WTC11 (cell line): ENCODE measurements around the gene ANO10. TPM values are rescaled to one million over a fixed set of nuclear protein-coding genes. Genes with fewer than 3 reads are reported as not detected.

Experiments
- ATAC-seq: fragments of 200-7000 bp; cut with Tn5 transposase; 2 replicates; pipeline ENCODE4 v1.10.0; 2021; ENCODE audit warnings: mild to moderate bottlenecking, moderate library complexity
- CTCF ChIA-PET: fragments of 300-600 bp; sonication (Branson Sonifier 250); formaldehyde crosslinking; loops from one replicate; lab custom pipeline; 2021; ENCODE audit warnings: antibody characterized with exemption; lab: Charles Lee
- POLR2A ChIA-PET: fragments of 350-600 bp; sonication (Branson Sonifier 250); formaldehyde crosslinking; loops from one replicate; lab custom pipeline; 2021; ENCODE audit warnings: antibody characterized with exemption; lab: Charles Lee
- DNase-seq: peaks from one replicate; pipeline ENCODE4 v3.0.0; 2021; ENCODE audit warnings: low spot score
- H3K27ac Mint-ChIP-seq: 2 replicates; pipeline ENCODE4 v1.8.0; 2021; ENCODE audit warnings: mixed read lengths
- H3K27me3 Mint-ChIP-seq: 2 replicates; pipeline ENCODE4 v1.8.0; 2021; ENCODE audit warnings: low read depth, mild to moderate bottlenecking, moderate library complexity, mixed read lengths
- H3K36me3 Mint-ChIP-seq: 2 replicates; pipeline ENCODE4 v1.8.0; 2021; ENCODE audit warnings: mixed read lengths
- H3K4me1 Mint-ChIP-seq: 2 replicates; pipeline ENCODE4 v1.8.0; 2022; ENCODE audit warnings: mixed read lengths
- H3K4me3 Mint-ChIP-seq: 2 replicates; pipeline ENCODE4 v1.8.0; 2021; ENCODE audit warnings: mild to moderate bottlenecking, moderate library complexity, mixed read lengths
- H3K9me3 Mint-ChIP-seq: 2 replicates; pipeline ENCODE4 v1.8.0; 2021; ENCODE audit warnings: mixed read lengths
- CREB1 ChIP-seq: sonication (generic); formaldehyde crosslinking; IDR thresholded peaks from 2 replicates; pipeline ENCODE4 v1.8.0; 2023; ENCODE audit warnings: mild to moderate bottlenecking, missing genetic modification reagents
- E2F5 ChIP-seq: sonication (generic); formaldehyde crosslinking; IDR thresholded peaks from 2 replicates; pipeline ENCODE4 v1.8.1; 2022; ENCODE audit warnings: mild to moderate bottlenecking, moderate library complexity, missing genetic modification reagents
- EMX1 ChIP-seq: fragments of 250-450 bp; sonication (Bioruptor Pico); IDR thresholded peaks from 2 replicates; pipeline ENCODE4 v1.8.0; 2021; ENCODE audit warnings: mild to moderate bottlenecking
- ERG ChIP-seq: fragments of 250-450 bp; sonication (Bioruptor Pico); IDR thresholded peaks from 2 replicates; pipeline ENCODE4 v1.8.0; 2021; ENCODE audit warnings: mild to moderate bottlenecking
- GRHL2 ChIP-seq: fragments of 250-450 bp; sonication (Bioruptor Pico); IDR thresholded peaks from 2 replicates; pipeline ENCODE4 v1.8.0; 2022; ENCODE audit warnings: mild to moderate bottlenecking, moderate library complexity; ENCODE audit not compliant: insufficient replicate concordance, severe bottlenecking
- JAZF1 ChIP-seq: fragments of 250-450 bp; sonication (Bioruptor Pico); IDR thresholded peaks from 2 replicates; pipeline ENCODE4 v1.9.0; 2021; ENCODE audit warnings: moderate library complexity, mild to moderate bottlenecking, inconsistent platforms
- JUN ChIP-seq: sonication (generic); formaldehyde crosslinking; IDR thresholded peaks from 2 replicates; pipeline ENCODE4 v1.8.0; 2023; ENCODE audit warnings: mild to moderate bottlenecking, missing genetic modification reagents
- KAT7 ChIP-seq: sonication (generic); formaldehyde crosslinking; IDR thresholded peaks from 2 replicates; pipeline ENCODE4 v1.8.1; 2023; ENCODE audit warnings: missing genetic modification reagents, mild to moderate bottlenecking, borderline replicate concordance
- MXD4 ChIP-seq: fragments of 250-450 bp; sonication (Bioruptor Pico); IDR thresholded peaks from 2 replicates; pipeline ENCODE4 v1.8.0; 2021; ENCODE audit warnings: mild to moderate bottlenecking, moderate library complexity, borderline replicate concordance
- NR2C2 ChIP-seq: sonication (generic); formaldehyde crosslinking; IDR thresholded peaks from 2 replicates; pipeline ENCODE4 v1.8.0; 2022; ENCODE audit warnings: mild to moderate bottlenecking, missing genetic modification reagents
- PRDM15 ChIP-seq: sonication (generic); formaldehyde crosslinking; IDR thresholded peaks from 2 replicates; pipeline ENCODE4 v1.8.0; 2022; ENCODE audit warnings: missing genetic modification reagents
- PREB ChIP-seq: sonication (generic); formaldehyde crosslinking; IDR thresholded peaks from 2 replicates; pipeline ENCODE4 v1.8.1; 2022; ENCODE audit warnings: mild to moderate bottlenecking, missing genetic modification reagents, moderate library complexity, borderline replicate concordance
- RELA ChIP-seq: sonication (generic); formaldehyde crosslinking; IDR thresholded peaks from 2 replicates; pipeline ENCODE4 v1.8.1; 2022; ENCODE audit warnings: missing genetic modification reagents, mild to moderate bottlenecking, borderline replicate concordance
- TCF7 ChIP-seq: sonication (generic); formaldehyde crosslinking; IDR thresholded peaks from 2 replicates; pipeline ENCODE4 v1.8.0; 2022; ENCODE audit warnings: mild to moderate bottlenecking, low read depth, missing genetic modification reagents, moderate library complexity
- TP53 ChIP-seq: sonication (generic); formaldehyde crosslinking; IDR thresholded peaks from 2 replicates; pipeline ENCODE4 v1.8.1; 2023; ENCODE audit warnings: mild to moderate bottlenecking, missing genetic modification reagents
- ZNF232 ChIP-seq: sonication (generic); formaldehyde crosslinking; IDR thresholded peaks from 2 replicates; pipeline ENCODE4 v1.8.0; 2022; ENCODE audit warnings: mild to moderate bottlenecking, missing genetic modification reagents
- ZNF423 ChIP-seq: fragments of 250-450 bp; sonication (Bioruptor Pico); IDR thresholded peaks from 2 replicates; pipeline ENCODE4 v2.1.2; 2022; ENCODE audit warnings: mild to moderate bottlenecking, moderate library complexity
- total RNA-seq: library from RNA; stranded (reverse); gene quantifications from 3 replicates; pipeline ENCODE4 v1.2.3, GENCODE V29; 2021
- TF ChIP-seq, protein P1 (sequence below): sonication (generic); formaldehyde crosslinking; IDR thresholded peaks from 2 replicates; pipeline ENCODE4 v1.8.0; 2023; ENCODE audit warnings: missing genetic modification reagents, mild to moderate bottlenecking, borderline replicate concordance
- TF ChIP-seq, protein P2 (sequence below): fragments of 250-450 bp; sonication (Bioruptor Pico); IDR thresholded peaks from 2 replicates; pipeline ENCODE4 v1.9.0; 2021; ENCODE audit warnings: moderate library complexity, mild to moderate bottlenecking, inconsistent platforms, borderline replicate concordance

Gene ANO10
- total RNA-seq, 1 experiment from 2014 or later = 35.1 TPM

GRCh38 chr3:43417133-43417532, 204.7 kb downstream of the ANO10 start (continued):
- TF ChIP-seq PRDM15 (CRISPR knock-in tag) = no peak
- no peak for TF ChIP-seq GRHL2 (CRISPR knock-in tag)
- TF ChIP-seq TP53 (CRISPR knock-in tag) = no peak
- TF ChIP-seq MXD4 (CRISPR knock-in tag) = no peak
- TF ChIP-seq ZNF232 (CRISPR knock-in tag) = no peak
- no peak for TF ChIP-seq EMX1 (CRISPR knock-in tag)

- ChIA-PET CTCF (no interaction called here), POLR2A (no interaction called here)
- ATAC-seq (no peak), DNase-seq (no peak)
- no peaks in the 10 kb centered on the region for H3K36me3 Mint-ChIP-seq
- no peak overlapping the region for H3K4me3 Mint-ChIP-seq
- no peaks in the 10 kb centered on the region; the same call in 1 of the 2 replicates for H3K4me1 Mint-ChIP-seq
- no peak overlapping the region for H3K27ac Mint-ChIP-seq
- no peaks in the 10 kb centered on the region for H3K9me3 Mint-ChIP-seq
- H3K27me3 Mint-ChIP-seq = no peaks in the 10 kb centered on the region
- TF ChIP-seq, protein P1, sequence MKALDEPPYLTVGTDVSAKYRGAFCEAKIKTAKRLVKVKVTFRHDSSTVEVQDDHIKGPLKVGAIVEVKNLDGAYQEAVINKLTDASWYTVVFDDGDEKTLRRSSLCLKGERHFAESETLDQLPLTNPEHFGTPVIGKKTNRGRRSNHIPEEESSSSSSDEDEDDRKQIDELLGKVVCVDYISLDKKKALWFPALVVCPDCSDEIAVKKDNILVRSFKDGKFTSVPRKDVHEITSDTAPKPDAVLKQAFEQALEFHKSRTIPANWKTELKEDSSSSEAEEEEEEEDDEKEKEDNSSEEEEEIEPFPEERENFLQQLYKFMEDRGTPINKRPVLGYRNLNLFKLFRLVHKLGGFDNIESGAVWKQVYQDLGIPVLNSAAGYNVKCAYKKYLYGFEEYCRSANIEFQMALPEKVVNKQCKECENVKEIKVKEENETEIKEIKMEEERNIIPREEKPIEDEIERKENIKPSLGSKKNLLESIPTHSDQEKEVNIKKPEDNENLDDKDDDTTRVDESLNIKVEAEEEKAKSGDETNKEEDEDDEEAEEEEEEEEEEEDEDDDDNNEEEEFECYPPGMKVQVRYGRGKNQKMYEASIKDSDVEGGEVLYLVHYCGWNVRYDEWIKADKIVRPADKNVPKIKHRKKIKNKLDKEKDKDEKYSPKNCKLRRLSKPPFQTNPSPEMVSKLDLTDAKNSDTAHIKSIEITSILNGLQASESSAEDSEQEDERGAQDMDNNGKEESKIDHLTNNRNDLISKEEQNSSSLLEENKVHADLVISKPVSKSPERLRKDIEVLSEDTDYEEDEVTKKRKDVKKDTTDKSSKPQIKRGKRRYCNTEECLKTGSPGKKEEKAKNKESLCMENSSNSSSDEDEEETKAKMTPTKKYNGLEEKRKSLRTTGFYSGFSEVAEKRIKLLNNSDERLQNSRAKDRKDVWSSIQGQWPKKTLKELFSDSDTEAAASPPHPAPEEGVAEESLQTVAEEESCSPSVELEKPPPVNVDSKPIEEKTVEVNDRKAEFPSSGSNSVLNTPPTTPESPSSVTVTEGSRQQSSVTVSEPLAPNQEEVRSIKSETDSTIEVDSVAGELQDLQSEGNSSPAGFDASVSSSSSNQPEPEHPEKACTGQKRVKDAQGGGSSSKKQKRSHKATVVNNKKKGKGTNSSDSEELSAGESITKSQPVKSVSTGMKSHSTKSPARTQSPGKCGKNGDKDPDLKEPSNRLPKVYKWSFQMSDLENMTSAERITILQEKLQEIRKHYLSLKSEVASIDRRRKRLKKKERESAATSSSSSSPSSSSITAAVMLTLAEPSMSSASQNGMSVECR (CRISPR knock-in tag) = no peak
Measured at GRCh38 chr3:43415088-43415487, 206.7 kb downstream of the ANO10 start.

DNA sequence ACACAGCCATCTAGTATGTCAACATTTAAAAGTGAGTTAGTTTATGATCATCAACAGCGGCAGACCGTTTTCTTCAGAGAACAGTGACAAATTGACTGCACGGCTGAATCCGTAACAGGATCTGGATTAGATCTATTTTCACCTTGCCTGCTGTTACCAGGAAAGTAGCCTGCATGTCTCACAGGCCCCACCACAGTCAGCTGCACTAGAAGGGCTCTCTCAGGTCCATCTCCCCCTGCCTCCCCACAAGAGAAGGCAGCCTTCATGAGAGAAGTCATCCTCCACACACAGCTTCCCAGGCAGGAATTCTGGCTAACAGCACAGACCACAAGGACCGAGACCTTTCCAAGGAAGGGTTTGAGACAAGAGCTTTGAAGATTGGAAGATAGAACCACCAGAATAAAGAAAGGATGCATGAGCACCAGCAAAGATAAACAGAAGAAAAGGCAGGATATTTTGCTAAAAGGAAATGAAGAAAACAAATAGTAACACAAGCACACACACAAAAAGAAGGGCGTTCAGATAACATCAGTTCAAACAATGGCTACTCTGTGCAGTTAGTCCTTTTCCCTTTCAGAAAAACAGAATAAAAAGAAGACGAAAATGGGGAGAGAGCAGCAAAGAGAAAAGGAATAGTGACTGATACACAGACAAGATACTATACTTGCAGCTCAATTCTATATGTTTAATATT, 208.0 kb downstream of the ANO10 start:
- no peaks in the 10 kb centered on the region for H3K27me3 Mint-ChIP-seq
- no peaks in the 10 kb centered on the region for H3K36me3 Mint-ChIP-seq
- ATAC-seq = peak; percentile 48; the same call in 1 of the 2 replicates
- peak overlapping the region; percentile 3 for H3K27ac Mint-ChIP-seq
- CTCF ChIA-PET = no interaction called here
- POLR2A ChIA-PET = no interaction called here
- H3K4me1 Mint-ChIP-seq = no peaks in the 10 kb centered on the region; the same call in 1 of the 2 replicates
- no peaks in the 10 kb centered on the region for H3K9me3 Mint-ChIP-seq
- no peak for DNase-seq
- H3K4me3 Mint-ChIP-seq = no peak overlapping the region
- TF ChIP-seq, protein P2, sequence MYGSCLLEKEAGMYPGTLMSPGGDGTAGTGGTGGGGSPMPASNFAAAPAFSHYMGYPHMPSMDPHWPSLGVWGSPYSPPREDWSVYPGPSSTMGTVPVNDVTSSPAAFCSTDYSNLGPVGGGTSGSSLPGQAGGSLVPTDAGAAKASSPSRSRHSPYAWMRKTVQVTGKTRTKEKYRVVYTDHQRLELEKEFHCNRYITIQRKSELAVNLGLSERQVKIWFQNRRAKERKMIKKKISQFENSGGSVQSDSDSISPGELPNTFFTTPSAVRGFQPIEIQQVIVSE (CRISPR knock-in tag) = no peak
- TF ChIP-seq ZNF423 (CRISPR knock-in tag) (no peak), RELA (CRISPR knock-in tag) (no peak), TCF7 (no peak), JAZF1 (CRISPR knock-in tag) (no peak), MXD4 (CRISPR knock-in tag) (no peak), PREB (no peak), GRHL2 (CRISPR knock-in tag) (no peak), CREB1 (no peak), ERG (CRISPR knock-in tag) (no peak), EMX1 (CRISPR knock-in tag) (no peak), JUN (CRISPR knock-in tag) (no peak), E2F5 (CRISPR knock-in tag) (no peak), KAT7 (CRISPR knock-in tag) (no peak), NR2C2 (CRISPR knock-in tag) (no peak)
